HG03378 (cell line): ENCODE results near the gene BUD23.
"Not testable (repeated sequence)": the region's sequence is repeated elsewhere in the genome, so short reads cannot be mapped to it uniquely, and the experiment has no call there.

Experiments
- ATAC-seq: cut with Tn5 transposase; IDR thresholded peaks from one replicate; pipeline ENCODE4 v1.9.1; 2021; ENCODE audit warnings: mild to moderate bottlenecking, moderate library complexity; ENCODE audit not compliant: unreplicated experiment

BUD23 gene

DNA sequence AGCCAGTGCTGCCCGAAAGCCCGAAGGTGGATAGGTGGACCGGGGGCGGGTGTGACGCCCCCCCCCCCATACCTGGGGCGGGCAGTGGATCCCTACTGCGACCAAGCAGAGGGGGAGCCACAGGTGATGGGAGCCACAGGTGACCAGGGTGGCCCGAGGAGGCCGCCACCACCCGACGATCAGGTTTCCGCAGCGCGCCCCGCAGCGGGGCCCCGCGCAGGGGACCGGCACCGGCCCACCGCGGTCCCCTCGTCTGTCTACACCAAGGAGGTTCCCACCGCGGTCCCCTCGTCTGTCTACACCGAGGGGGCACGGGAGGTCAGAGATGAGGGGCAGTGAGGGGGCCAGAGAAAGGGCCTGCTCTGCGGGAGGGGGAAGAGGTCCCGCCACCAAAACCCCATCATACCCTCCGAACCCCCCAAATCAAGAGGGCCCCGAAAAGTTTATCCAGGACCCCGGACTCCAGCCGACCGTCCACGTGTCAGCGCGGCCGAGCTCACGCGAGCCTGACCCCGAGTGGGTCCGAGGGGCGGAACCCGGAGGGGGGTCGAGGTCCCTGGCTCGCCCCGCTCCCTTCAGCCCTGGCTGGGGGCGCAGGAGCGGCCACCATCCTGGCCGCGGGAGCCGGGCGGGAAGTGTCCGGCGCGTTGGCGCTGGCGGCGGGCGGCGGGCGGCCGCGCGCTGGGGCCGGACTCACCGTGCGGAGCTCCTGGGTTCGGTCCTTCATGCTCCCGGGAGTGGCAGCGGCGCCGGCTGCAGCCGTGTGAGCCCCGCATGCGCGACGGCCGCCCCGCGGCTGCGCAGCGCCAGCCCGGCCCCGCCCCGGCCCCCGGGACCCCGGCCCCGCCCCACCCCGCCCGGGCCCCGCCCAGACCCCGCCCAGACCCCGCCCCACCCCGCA lies 35.8 kb downstream of the BUD23 start, which contains the start of gene STX1A:
TSS of gene STX1A (minus strand) at position 765 of the 901 bp plus-strand sequence. CDS start at position 727, 38 bp downstream.
- ATAC-seq, result no peak

- ATAC-seq, result no peak
Observed at GRCh38 chr7:73719806-73720169, 36.4 kb downstream of the BUD23 start.

DNA sequence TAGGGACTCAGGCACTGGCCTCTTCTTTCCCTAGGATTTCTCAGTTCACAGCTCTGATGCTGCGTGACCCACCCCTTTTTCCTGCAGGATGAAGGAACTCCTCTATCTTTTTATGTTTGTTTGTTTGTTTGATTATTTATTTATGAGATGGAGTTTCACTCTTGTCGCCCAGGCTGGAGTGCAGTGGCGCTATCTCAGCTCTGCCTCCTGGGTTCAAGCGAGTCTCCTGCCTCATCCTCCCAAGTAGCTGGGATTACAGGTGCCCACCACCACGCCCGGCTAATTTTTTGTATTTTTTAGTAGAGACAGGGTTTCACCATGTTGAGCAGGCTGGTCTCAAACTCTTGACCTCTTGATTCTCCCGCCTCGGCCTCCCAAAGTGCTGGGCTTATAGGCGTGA lies 37.0 kb downstream of the BUD23 start:
- ATAC-seq, result not testable (repeated sequence)

DNA sequence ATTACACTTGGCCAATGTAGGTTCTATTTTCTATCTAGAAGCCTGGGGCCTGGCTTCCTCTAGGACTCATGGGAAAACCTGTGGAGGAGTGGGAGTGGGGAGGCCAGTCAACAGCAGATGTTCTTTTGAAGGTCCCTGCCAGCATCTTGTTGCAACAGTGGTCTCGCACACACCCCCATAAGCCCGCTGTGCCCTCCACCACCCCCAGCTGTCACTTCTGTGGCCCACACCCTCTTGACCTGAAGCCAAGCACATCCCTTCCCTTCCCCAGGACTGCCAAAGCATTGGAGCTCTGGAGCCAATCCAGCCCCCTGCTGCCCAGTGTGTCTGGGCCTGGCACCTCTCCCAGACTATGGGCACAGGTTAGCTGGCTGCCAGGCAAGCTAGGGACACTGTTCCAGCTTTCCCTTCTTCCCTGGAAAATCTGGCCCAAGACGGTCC lies 38.0 kb downstream of the BUD23 start:
- ATAC-seq, result no peak

- not testable (repeated sequence) for ATAC-seq
Observed at GRCh38 chr7:73722182-73722581, 38.8 kb downstream of the BUD23 start.

- no peak for ATAC-seq
Observed at GRCh38 chr7:73722785-73723184, 39.4 kb downstream of the BUD23 start.

GRCh38 chr7:73723813-73724212 lies 40.4 kb downstream of the BUD23 start:
- ATAC-seq, result no peak

DNA sequence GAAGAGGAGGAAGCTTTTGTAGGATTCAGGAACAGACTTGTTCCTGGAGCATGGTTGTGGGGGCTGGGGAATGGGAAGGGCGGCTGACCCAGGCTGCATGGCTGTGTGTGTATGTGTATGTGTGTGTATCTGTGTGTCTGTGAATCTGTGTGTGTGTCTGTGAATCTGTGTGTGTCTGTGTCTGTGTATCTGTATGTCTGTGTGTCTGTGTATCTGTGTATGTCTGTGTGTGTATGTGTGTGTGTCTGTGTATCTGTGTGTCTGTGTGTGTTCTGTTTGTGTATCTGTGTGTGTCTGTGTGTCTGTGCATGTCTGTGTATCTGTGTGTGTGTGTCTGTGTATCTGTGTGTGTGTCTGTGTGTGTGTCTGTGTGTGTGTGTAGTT lies 42.7 kb downstream of the BUD23 start:
- no peak for ATAC-seq

DNA sequence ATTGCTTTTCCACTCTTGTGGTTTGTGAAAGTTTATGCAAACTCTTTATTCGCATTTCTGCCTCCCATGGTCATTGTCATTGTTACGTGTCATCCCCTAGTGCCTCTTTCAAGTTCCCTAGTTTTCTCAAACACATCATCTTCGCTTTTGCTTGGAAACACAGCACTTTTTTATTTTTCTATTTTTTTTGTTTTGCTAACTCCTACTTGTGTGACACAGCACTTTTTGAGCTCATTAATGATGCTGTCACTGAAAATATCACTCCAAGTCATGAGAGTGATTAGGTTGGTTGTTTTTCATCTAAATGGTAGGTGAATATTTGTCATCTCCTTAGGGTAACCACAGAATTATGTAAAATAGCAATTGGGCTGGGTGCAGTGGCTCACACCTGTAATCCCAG lies 44.6 kb downstream of the BUD23 start:
- no peak for ATAC-seq

GRCh38 chr7:73728551-73728950 lies 45.2 kb downstream of the BUD23 start:
- ATAC-seq, result no peak

DNA sequence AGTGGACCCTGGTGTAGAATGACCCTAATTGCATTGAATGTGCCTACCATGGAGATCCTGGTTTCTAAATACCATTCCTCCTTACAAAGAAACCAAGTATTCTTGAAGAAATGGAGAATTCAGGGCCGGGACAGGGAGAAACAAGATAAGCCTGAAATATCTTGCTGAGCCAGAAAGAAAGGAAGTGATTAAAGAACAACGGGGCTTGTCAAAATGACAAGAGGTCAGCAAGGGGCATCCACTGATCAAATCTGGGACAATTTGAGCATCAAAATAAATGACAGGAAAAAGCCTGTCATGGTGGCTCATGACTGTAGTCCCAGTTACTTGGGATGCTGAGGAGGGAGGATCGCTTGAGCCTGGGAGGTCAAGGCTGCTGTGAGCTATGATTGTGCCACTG lies 47.1 kb downstream of the BUD23 start:
- no peak for ATAC-seq

DNA sequence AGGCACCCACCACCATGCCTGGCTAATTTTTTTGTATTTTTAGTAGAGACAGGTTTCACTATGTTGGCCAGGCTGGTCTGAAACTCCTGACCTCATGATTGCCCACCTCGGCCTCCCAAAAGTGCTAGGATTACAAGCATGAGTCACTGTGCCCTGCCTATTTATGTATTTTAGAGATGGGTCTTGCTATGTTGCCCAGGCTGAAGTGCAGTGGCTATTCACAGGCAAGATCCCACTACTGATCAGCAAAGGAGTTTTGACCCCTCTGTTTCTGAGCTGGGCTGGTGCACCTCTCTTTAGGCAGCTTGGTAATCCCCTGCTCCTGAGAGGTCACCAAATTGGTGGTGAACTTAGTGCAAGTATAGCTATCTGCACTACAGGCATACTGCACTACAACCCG lies 49.0 kb downstream of the BUD23 start:
- no peak for ATAC-seq

GRCh38 chr7:73734619-73735527 lies 51.5 kb downstream of the BUD23 start:
- no peak for ATAC-seq

GRCh38 chr7:73735528-73735905 lies 52.1 kb downstream of the BUD23 start:
- ATAC-seq, result no peak

DNA sequence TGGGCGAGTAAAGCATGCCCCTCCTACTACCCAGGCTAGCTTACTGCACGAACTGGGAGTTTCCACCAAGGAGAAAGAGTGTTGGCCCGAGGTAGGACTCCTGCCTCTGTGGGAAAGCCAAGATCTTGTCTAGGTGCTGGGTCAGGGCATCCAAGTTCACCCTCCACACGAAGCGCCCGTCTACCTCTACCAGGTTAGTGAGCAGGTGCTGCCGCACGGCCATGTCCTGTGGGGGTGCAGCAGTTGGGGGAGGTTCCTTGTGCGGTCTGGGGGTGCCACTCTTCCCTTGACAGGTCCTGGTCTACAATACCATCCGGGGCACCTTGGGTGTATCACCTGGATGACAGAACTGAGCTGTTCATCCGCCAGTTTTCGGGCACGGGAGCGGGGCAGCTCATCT lies 53.5 kb downstream of the BUD23 start:
- ATAC-seq, result no peak

DNA sequence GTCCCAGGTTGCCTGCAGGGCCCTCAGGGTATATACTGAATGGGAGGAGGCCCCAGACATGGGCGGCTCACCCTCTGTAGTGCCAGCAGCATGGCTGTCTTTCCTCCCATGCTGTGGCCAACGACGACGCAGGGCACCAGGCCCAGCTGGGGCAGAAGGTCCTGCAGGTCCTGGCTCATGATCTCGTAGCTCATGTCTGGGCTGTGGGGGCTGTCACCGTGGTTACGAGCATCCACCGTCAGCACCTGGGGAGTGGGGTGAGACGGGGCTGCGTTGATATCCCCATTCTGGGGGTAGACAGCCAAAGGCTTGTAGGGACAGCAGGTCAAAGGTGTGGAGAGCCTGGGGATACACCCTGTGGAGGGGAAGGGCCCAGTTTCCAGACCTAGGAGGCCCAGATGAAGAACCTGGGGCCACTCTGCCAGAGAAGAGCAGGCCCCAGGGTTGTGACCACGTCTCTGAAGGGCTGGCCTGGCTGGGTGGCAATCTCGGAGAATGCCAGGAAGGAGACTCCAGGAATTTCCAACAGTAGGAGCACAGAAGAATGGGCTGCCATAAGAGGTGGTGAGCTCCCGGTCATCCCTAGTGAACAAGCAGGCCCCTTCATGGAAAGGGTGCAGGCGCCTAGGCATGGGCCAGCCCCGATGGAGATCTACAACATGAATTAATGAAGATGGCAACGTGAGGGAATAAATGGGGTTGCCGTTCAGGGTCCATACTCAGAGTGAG lies 54.3 kb downstream of the BUD23 start:
- ATAC-seq, result no peak

DNA sequence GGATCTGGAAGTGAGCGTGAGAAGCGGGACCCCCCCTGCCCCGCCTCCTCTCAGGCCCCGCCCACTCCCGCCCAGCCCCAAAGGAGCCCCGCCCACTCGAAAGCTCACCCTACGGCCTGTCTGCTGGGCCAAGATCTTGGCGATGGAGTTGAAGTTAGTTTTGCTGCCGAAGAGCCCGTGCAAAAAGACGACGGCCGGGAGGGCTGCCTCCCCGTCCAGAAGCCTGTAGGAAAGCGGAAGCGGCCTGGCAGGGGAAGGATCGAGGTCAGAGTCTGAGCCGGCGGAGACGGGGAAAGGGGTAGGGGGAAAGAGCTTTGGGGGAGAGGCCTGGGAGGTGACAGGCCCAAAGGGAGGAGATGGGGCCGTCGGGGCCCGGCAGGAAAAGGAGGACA lies 54.8 kb downstream of the BUD23 start:
- peak; percentile 3 for ATAC-seq

- ATAC-seq, result peak; percentile 70
Observed at GRCh38 chr7:73738612-73739386, 55.4 kb downstream of the BUD23 start, which contains the start of gene ABHD11. Gene ABHD11 (minus strand): TSS chr7:73738802. CDS start chr7:73738770, 32 bp downstream.

- no peak for ATAC-seq
Observed at GRCh38 chr7:73739387-73739767, 56.0 kb downstream of the BUD23 start.

- no peak for ATAC-seq
Observed at GRCh38 chr7:73740212-73740611, 56.8 kb downstream of the BUD23 start.
